C1 segment of cervical spinal cord (tissue), 14 donors: Measurements from ENCODE around the gene B3GALT4.
"Not testable (repeated sequence)": the region's sequence is repeated elsewhere in the genome, so short reads cannot be mapped to it uniquely, and the experiment has no call there.

Experiments used
- DNase-seq, 14 donors: peaks; one replicate each; lab custom pipeline; 2025; lab: John Stamatoyannopoulos, UW

B3GALT4 gene

GRCh38 chr6:33271468-33272274 is 5.3 kb upstream of the B3GALT4 start, which contains the start of the genes RPS18 and VPS52:
Gene RPS18 (plus strand): TSS chr6:33272075. CDS start chr6:33272120, 45 bp downstream.
Gene VPS52 (minus strand): TSS chr6:33271876. CDS start chr6:33271675, 201 bp downstream.
- DNase-seq: peak; percentile 76 to 97 (median 90)

- DNase-seq: no peak
Observed at GRCh38 chr6:33272275-33273128, 4.4 kb upstream of the B3GALT4 start.

- no peak for DNase-seq
Observed at GRCh38 chr6:33273129-33273923, 3.6 kb upstream of the B3GALT4 start.

- DNase-seq: no peak
Observed at GRCh38 chr6:33273924-33274902, 2.7 kb upstream of the B3GALT4 start.

GRCh38 chr6:33275795-33276580 is 935 bp upstream of the B3GALT4 start:
- DNase-seq: not testable (repeated sequence)

GRCh38 chr6:33276581-33276863 is 401 bp upstream of the B3GALT4 start:
- DNase-seq: no peak

GRCh38 chr6:33277663-33278391 is 904 bp downstream of the B3GALT4 start:
- DNase-seq: peak in 1 of 14 donors; percentile 32

GRCh38 chr6:33278392-33278741 is 1.4 kb downstream of the B3GALT4 start:
- DNase-seq: no peak

- no peak for DNase-seq
Observed at GRCh38 chr6:33278810-33279209, 1.9 kb downstream of the B3GALT4 start.

- DNase-seq: peak in 2 of 14 donors; percentile 21 to 81
Observed at GRCh38 chr6:33279257-33279695, 2.4 kb downstream of the B3GALT4 start.

GRCh38 chr6:33279971-33280511 is 3.1 kb downstream of the B3GALT4 start:
- no peak for DNase-seq

- DNase-seq: no peak
Observed at GRCh38 chr6:33280539-33280938, 3.6 kb downstream of the B3GALT4 start.

- DNase-seq: not testable (repeated sequence)
Observed at GRCh38 chr6:33285214-33285613, 8.3 kb downstream of the B3GALT4 start.

- no peak for DNase-seq
Observed at GRCh38 chr6:33286946-33287914, 10.3 kb downstream of the B3GALT4 start.

- DNase-seq: no peak
Observed at GRCh38 chr6:33288141-33288920, 11.4 kb downstream of the B3GALT4 start.

GRCh38 chr6:33288921-33289783 is 12.2 kb downstream of the B3GALT4 start, which contains the start of the genes PFDN6 and WDR46:
Gene PFDN6 (plus strand): TSS chr6:33289601. CDS start chr6:33289857, 256 bp downstream.
Gene WDR46 (minus strand): TSS chr6:33289239. CDS start chr6:33289170, 69 bp downstream.
- peak in 13 of 14 donors; percentile 60 to 98 (median 90) for DNase-seq
